H9 (cell line): Measurements from ENCODE around the gene VWA8. TPM values are rescaled to one million over a fixed set of nuclear protein-coding genes. Genes with fewer than 3 reads are reported as not detected.

ENCODE experiments used
- DNase-seq: peaks from one replicate; pipeline ENCODE4 v3.0.0-alpha.2; 2017
- H2AFZ ChIP-seq: one replicate; pipeline ENCODE4 v1.6.1; 2013; ENCODE audit warnings: mild to moderate bottlenecking, low read length, control low read depth, moderate library complexity
- H2AK5ac ChIP-seq: 2 replicates; pipeline ENCODE4 v1.6.1; 2013; ENCODE audit warnings: low read length, control low read depth, mixed read lengths; ENCODE audit not compliant: insufficient read length
- H2BK120ac ChIP-seq: one replicate; pipeline ENCODE4 v1.6.1; 2013; ENCODE audit warnings: low read depth, mild to moderate bottlenecking, low read length, control low read depth, inconsistent platforms; ENCODE audit not compliant: poor library complexity, severe bottlenecking
- H2BK12ac ChIP-seq: 2 replicates; pipeline ENCODE4 v1.6.1; 2013; ENCODE audit warnings: low read length, control low read depth, mixed read lengths, low read depth; ENCODE audit not compliant: insufficient read length
- H2BK15ac ChIP-seq: 2 replicates; pipeline ENCODE4 v1.6.1; 2013; ENCODE audit warnings: low read depth, low read length, control low read depth
- H2BK20ac ChIP-seq: one replicate; pipeline ENCODE4 v1.6.1; 2013; ENCODE audit warnings: low read depth, mild to moderate bottlenecking, low read length, control low read depth, inconsistent platforms; ENCODE audit not compliant: poor library complexity, severe bottlenecking
- H2BK5ac ChIP-seq: 2 replicates; pipeline ENCODE4 v1.6.1; 2013; ENCODE audit warnings: low read length, control low read depth, mixed read lengths; ENCODE audit not compliant: insufficient read length
- H3K14ac ChIP-seq: 2 replicates; pipeline ENCODE4 v1.6.1; 2013; ENCODE audit warnings: low read length, control low read depth; ENCODE audit not compliant: insufficient read depth
- H3K18ac ChIP-seq: 2 replicates; pipeline ENCODE4 v1.6.1; 2013; ENCODE audit warnings: low read depth, mild to moderate bottlenecking, mixed read lengths, low read length, control low read depth; ENCODE audit not compliant: insufficient read length
- H3K23ac ChIP-seq: 2 replicates; pipeline ENCODE4 v1.6.1; 2013; ENCODE audit warnings: low read length, control low read depth, mixed read lengths, low read depth; ENCODE audit not compliant: insufficient read length
- H3K23me2 ChIP-seq: 2 replicates; pipeline ENCODE4 v1.6.1; 2013; ENCODE audit warnings: low read depth, mild to moderate bottlenecking, mixed read lengths, low read length, control low read depth; ENCODE audit not compliant: insufficient read length, poor library complexity, severe bottlenecking
- H3K27ac ChIP-seq: 2 replicates; pipeline ENCODE4 v1.5.1; 2013; ENCODE audit warnings: low read length, control low read depth, mixed read lengths, low read depth; ENCODE audit not compliant: insufficient read length
- H3K27me3 ChIP-seq: 2 replicates; pipeline ENCODE4 v1.6.1; 2013; ENCODE audit warnings: low read length, control low read depth, inconsistent platforms; ENCODE audit not compliant: insufficient read depth
- H3K4ac ChIP-seq: 2 replicates; pipeline ENCODE4 v1.6.1; 2013; ENCODE audit warnings: low read depth, mild to moderate bottlenecking, control low read depth, inconsistent platforms, low read length, moderate library complexity
- H3K4me1 ChIP-seq: 2 replicates; pipeline ENCODE4 v1.6.1; 2013; ENCODE audit warnings: low read length, control low read depth, inconsistent platforms; ENCODE audit not compliant: insufficient read depth
- H3K4me2 ChIP-seq: 2 replicates; pipeline ENCODE4 v1.6.1; 2013; ENCODE audit warnings: low read length, control low read depth, mixed read lengths; ENCODE audit not compliant: insufficient read length, insufficient read depth
- H3K56ac ChIP-seq: 2 replicates; pipeline ENCODE4 v1.6.1; 2013; ENCODE audit warnings: low read depth, mild to moderate bottlenecking, mixed read lengths, low read length, control low read depth; ENCODE audit not compliant: insufficient read length
- H3K79me1 ChIP-seq: 2 replicates; pipeline ENCODE4 v1.6.1; 2013; ENCODE audit warnings: low read depth, mild to moderate bottlenecking, moderate library complexity, low read length, control low read depth, inconsistent platforms; ENCODE audit not compliant: insufficient read depth, poor library complexity, severe bottlenecking
- H3K79me2 ChIP-seq: 2 replicates; pipeline ENCODE4 v1.6.1; 2013; ENCODE audit warnings: low read length, control low read depth, inconsistent platforms; ENCODE audit not compliant: insufficient read depth
- H3K9ac ChIP-seq: 2 replicates; pipeline ENCODE4 v1.6.1; 2013; ENCODE audit warnings: low read length, control low read depth, mixed read lengths; ENCODE audit not compliant: insufficient read length; ENCODE audit errors: extremely low read depth
- H3K9me3 ChIP-seq: one replicate; pipeline ENCODE4 v1.6.1; 2013; ENCODE audit warnings: low read depth, low read length, inconsistent platforms; ENCODE audit not compliant: control insufficient read depth
- H3T11ph ChIP-seq: one replicate; pipeline ENCODE4 v1.6.1; 2013; ENCODE audit warnings: mild to moderate bottlenecking, low read length, control low read depth, inconsistent platforms
- H4K20me1 ChIP-seq: one replicate; pipeline ENCODE4 v1.6.1; 2013; ENCODE audit not compliant: control insufficient read depth, insufficient read length, insufficient read depth
- H4K5ac ChIP-seq: 2 replicates; pipeline ENCODE4 v1.6.1; 2013; ENCODE audit warnings: low read depth, mild to moderate bottlenecking, mixed read lengths, low read length, control low read depth; ENCODE audit not compliant: insufficient read length
- H4K8ac ChIP-seq: replicated peaks from 2 replicates; pipeline ENCODE4 v1.6.1; 2013; ENCODE audit warnings: low read length, control low read depth, mixed read lengths, low read depth; ENCODE audit not compliant: insufficient read length
- H4K91ac ChIP-seq: 2 replicates; pipeline ENCODE4 v1.6.1; 2013; ENCODE audit warnings: low read depth, mild to moderate bottlenecking, moderate library complexity, mixed read lengths, low read length, control low read depth; ENCODE audit not compliant: insufficient read length
- H3K27ac Mint-ChIP-seq, 3 experiments: 2 replicates in 2 of 3; 3 replicates in 1 of 3; pipeline ENCODE4 v1.8.0; 2020 to 2021; ENCODE audit warnings: mixed read lengths in 3 of 3, mild to moderate bottlenecking in 1 of 3, moderate library complexity in 1 of 3
- H3K27me3 Mint-ChIP-seq: 2 replicates; pipeline ENCODE4 v1.8.0; 2021; ENCODE audit warnings: low read depth, mild to moderate bottlenecking, moderate library complexity, mixed read lengths
- H3K36me3 Mint-ChIP-seq, 3 experiments: 2 replicates in 2 of 3; 3 replicates in 1 of 3; pipeline ENCODE4 v1.8.0; 2020 to 2021; ENCODE audit warnings: low read depth in 3 of 3, mixed read lengths in 3 of 3; ENCODE audit not compliant: insufficient read depth in 1 of 3
- H3K4me1 Mint-ChIP-seq, 2 experiments: 2 replicates each; pipeline ENCODE4 v1.8.0; 2020; ENCODE audit warnings: mixed read lengths in 2 of 2
- H3K4me3 Mint-ChIP-seq, 2 experiments: 2 replicates in 1 of 2; 3 replicates in 1 of 2; pipeline ENCODE4 v1.8.0; 2020 to 2021; ENCODE audit warnings: mild to moderate bottlenecking in 2 of 2, mixed read lengths in 2 of 2, moderate library complexity in 1 of 2
- H3K9me3 Mint-ChIP-seq, 2 experiments: 2 replicates in 1 of 2; 3 replicates in 1 of 2; pipeline ENCODE4 v1.8.0; 2020; ENCODE audit warnings: mild to moderate bottlenecking in 2 of 2, mixed read lengths in 2 of 2, moderate library complexity in 1 of 2
- WGBS: extraction: QIAGEN DNeasy Blood & Tissue Kit; methylation state at CpG from one replicate; pipeline ENCODE4 v1.1.7; 2013; ENCODE audit warnings: missing lambda C conversion rate, low lambda C conversion rate, mixed read lengths; ENCODE audit not compliant: insufficient read length; ENCODE audit errors: extremely low coverage; 5-methylcytosine and 5-hydroxymethylcytosine counted together
- total RNA-seq: library from RNA; stranded (reverse); gene quantifications from 2 replicates; pipeline ENCODE4 v1.2.1, GENCODE V29; 2021
- TF ChIP-seq, protein P1 (sequence below): fragments of 200-600 bp; sonication (generic); conservative IDR thresholded peaks from 3 replicates; pipeline ENCODE4 v1.8.0; 2021; ENCODE audit warnings: antibody characterized with exemption, mild to moderate bottlenecking

The VWA8 gene
- total RNA-seq, 1 experiment from 2014 or later = 17.4 TPM

DNA sequence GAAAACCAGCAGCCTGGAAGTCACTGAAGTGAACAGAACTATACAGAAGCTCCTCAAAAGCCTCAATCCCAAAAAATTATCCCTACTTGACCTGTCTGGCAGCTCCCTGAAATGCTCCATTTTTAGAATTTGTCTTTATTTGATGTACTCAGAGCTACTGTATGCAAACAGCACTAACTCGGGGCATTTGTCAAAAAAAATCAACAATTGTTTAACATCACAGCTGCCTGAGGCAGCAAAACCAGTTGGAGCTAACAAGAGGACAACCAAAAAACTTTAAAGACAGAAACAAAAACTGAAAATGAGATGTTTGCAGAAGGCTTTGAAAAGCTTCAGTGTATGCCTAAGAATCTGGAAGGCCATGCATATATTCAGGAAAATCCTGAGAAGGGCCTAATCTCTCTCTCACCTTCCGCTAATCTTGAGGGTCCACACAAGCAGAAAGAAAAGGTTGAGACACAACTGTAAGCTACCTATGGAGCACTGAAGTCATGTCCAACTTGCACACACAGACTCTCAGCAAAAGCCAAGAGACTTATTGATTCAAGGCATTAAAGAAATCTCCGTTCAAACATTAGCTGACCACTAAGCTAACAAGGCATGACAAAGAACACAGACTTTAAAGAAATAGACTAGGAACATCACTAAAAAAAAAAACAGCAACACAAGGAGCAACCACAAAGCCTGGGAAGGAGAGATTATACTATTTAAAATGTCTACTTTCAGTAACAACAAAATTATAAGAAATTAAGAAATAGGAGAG is 16.1 kb downstream of the VWA8 start:
- Histone ChIP-seq H3K23me2 (no peaks in the 10 kb centered on the region), H3K9ac (no peak overlapping the region), H2BK12ac (no peak overlapping the region), H3K4me1 (no peaks in the 10 kb centered on the region), H3K18ac (no peak overlapping the region), H2BK15ac (no peak overlapping the region), H2AFZ (no peak overlapping the region), H3K79me1 (no peaks in the 10 kb centered on the region), H4K8ac (no peak overlapping the region), H2AK5ac (no peak overlapping the region), H3K27ac (no peak overlapping the region), H3K9me3 (no peaks in the 10 kb centered on the region), H3T11ph (no peak overlapping the region), H2BK120ac (no peak overlapping the region), H2BK20ac (no peak overlapping the region), H3K4ac (no peak overlapping the region), H3K79me2 (peaks cover 1% of the 10 kb centered on the region; the same call in 1 of the 2 replicates), H4K91ac (no peak overlapping the region), H3K14ac (no peak overlapping the region), H3K23ac (no peak overlapping the region), H3K27me3 (no peaks in the 10 kb centered on the region), H3K56ac (no peak overlapping the region), H4K5ac (no peak overlapping the region), H4K20me1 (no peaks in the 10 kb centered on the region), H3K4me2 (no peak overlapping the region), H2BK5ac (no peak overlapping the region)
- no peak overlapping the region for H3K4me3 Mint-ChIP-seq
- peaks cover 0 to 3% of the 10 kb centered on the region in 2 experiments; a peak in 1 of 5 replicates for H3K9me3 Mint-ChIP-seq
- peaks cover 14 to 27% (median 20%) of the 10 kb centered on the region in 3 experiments for H3K36me3 Mint-ChIP-seq
- WGBS = no CpG with 5 or more reads among the region's 3 CpGs
- peak overlapping the region in 2 of 3 experiments; percentile 1 to 45; a peak in 4 of 7 replicates for H3K27ac Mint-ChIP-seq
- H3K4me1 Mint-ChIP-seq = peaks cover 8 to 9% of the 10 kb centered on the region in 2 experiments
- TF ChIP-seq, protein P1, sequence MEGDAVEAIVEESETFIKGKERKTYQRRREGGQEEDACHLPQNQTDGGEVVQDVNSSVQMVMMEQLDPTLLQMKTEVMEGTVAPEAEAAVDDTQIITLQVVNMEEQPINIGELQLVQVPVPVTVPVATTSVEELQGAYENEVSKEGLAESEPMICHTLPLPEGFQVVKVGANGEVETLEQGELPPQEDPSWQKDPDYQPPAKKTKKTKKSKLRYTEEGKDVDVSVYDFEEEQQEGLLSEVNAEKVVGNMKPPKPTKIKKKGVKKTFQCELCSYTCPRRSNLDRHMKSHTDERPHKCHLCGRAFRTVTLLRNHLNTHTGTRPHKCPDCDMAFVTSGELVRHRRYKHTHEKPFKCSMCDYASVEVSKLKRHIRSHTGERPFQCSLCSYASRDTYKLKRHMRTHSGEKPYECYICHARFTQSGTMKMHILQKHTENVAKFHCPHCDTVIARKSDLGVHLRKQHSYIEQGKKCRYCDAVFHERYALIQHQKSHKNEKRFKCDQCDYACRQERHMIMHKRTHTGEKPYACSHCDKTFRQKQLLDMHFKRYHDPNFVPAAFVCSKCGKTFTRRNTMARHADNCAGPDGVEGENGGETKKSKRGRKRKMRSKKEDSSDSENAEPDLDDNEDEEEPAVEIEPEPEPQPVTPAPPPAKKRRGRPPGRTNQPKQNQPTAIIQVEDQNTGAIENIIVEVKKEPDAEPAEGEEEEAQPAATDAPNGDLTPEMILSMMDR = no peak
- no peak for DNase-seq
- H3K27me3 Mint-ChIP-seq = no peaks in the 10 kb centered on the region
